Neural cell (in vitro differentiated cells): ENCODE results near the gene POLR2L. TPM values are rescaled to one million over a fixed set of nuclear protein-coding genes. Genes with fewer than 3 reads are reported as not detected.

ENCODE experiments used
- H2AFZ ChIP-seq: fragments of 200-600, 300-800 bp; sonication (generic), shearing (Covaris generic); 2 replicates; pipeline ENCODE4 v1.6.0; 2014; ENCODE audit warnings: low read depth, mild to moderate bottlenecking, antibody characterized with exemption, low read length, moderate library complexity
- H3F3A ChIP-seq: fragments of 200-600 bp; shearing (Covaris generic); 2 replicates; pipeline ENCODE4 v1.6.1; 2016; ENCODE audit warnings: mild to moderate bottlenecking, moderate library complexity, mixed read lengths, antibody characterized with exemption, low read length; ENCODE audit not compliant: insufficient read depth, poor library complexity, severe bottlenecking
- H3K27ac ChIP-seq: fragments of 200-600, 300-800 bp; sonication (generic), shearing (Covaris generic); 2 replicates; pipeline ENCODE4 v1.5.1; 2014; ENCODE audit warnings: mild to moderate bottlenecking, low read length, moderate library complexity
- H3K27me3 ChIP-seq: fragments of 300-800, 200-600 bp; sonication (generic), shearing (Covaris generic); 2 replicates; pipeline ENCODE4 v1.6.0; 2014; ENCODE audit warnings: mild to moderate bottlenecking, low read depth, low read length, moderate library complexity; ENCODE audit not compliant: insufficient read depth
- H3K36me3 ChIP-seq: fragments of 300-800, 200-600 bp; sonication (generic), shearing (Covaris generic); 2 replicates; pipeline ENCODE4 v1.5.1; 2014; ENCODE audit warnings: mild to moderate bottlenecking, antibody characterized with exemption, low read length, moderate library complexity; ENCODE audit not compliant: insufficient read depth
- H3K4me2 ChIP-seq: fragments of 300-800, 200-600 bp; sonication (generic), shearing (Covaris generic); 2 replicates; pipeline ENCODE4 v1.6.0; 2014; ENCODE audit warnings: mild to moderate bottlenecking, low read length
- H3K4me3 ChIP-seq: fragments of 300-800, 200-600 bp; sonication (generic), shearing (Covaris generic); 2 replicates; pipeline ENCODE4 v1.5.1; 2014; ENCODE audit warnings: mild to moderate bottlenecking, low read length, moderate library complexity
- H3K79me2 ChIP-seq: fragments of 200-600 bp; shearing (Covaris generic); replicated peaks from 2 replicates; pipeline ENCODE4 v1.6.0; 2014; ENCODE audit warnings: mild to moderate bottlenecking, low read length, moderate library complexity; ENCODE audit not compliant: insufficient read depth
- H3K9ac ChIP-seq: fragments of 300-800, 200-600 bp; sonication (generic), shearing (Covaris generic); 2 replicates; pipeline ENCODE4 v1.6.1; 2016; ENCODE audit warnings: mild to moderate bottlenecking, low read length, mixed read lengths
- H3K9me2 ChIP-seq: fragments of 200-600 bp; shearing (Covaris generic); 2 replicates; pipeline ENCODE4 v1.6.1; 2016; ENCODE audit warnings: mild to moderate bottlenecking, low read length, mixed read lengths; ENCODE audit not compliant: insufficient read depth
- H3K9me3 ChIP-seq: fragments of 200-600, 300-800 bp; sonication (generic), shearing (Covaris generic); 2 replicates; pipeline ENCODE4 v1.6.1; 2016; ENCODE audit warnings: mild to moderate bottlenecking, mixed run types, low read length, moderate library complexity, mixed read lengths
- H4K20me1 ChIP-seq: fragments of 200-600 bp; shearing (Covaris generic); 2 replicates; pipeline ENCODE4 v1.6.1; 2016; ENCODE audit warnings: mild to moderate bottlenecking, mixed run types; ENCODE audit not compliant: insufficient read depth
- EP300 ChIP-seq: fragments of 450-650 bp; conservative IDR thresholded peaks from 2 replicates; pipeline ENCODE4 v1.6.1; 2014; ENCODE audit warnings: antibody characterized with exemption, mild to moderate bottlenecking, moderate library complexity; ENCODE audit not compliant: poor library complexity, severe bottlenecking
- EZH2 ChIP-seq: fragments of 200-600, 300-800 bp; shearing (Covaris generic), sonication (generic); IDR thresholded peaks from 2 replicates; pipeline ENCODE4 v1.6.1; 2014; ENCODE audit warnings: antibody characterized with exemption, low read length, borderline replicate concordance, mild to moderate bottlenecking; ENCODE audit not compliant: insufficient read depth, poor library complexity, severe bottlenecking
- MXI1 ChIP-seq: fragments of 450-650 bp; conservative IDR thresholded peaks from 2 replicates; pipeline ENCODE4 v1.6.1; 2014; ENCODE audit warnings: antibody characterized with exemption, mild to moderate bottlenecking; ENCODE audit not compliant: poor library complexity, severe bottlenecking
- POLR2AphosphoS5 ChIP-seq: IDR thresholded peaks from 2 replicates; pipeline ENCODE4 v1.6.1; 2012
- RAD21 ChIP-seq: fragments of 450-650 bp; conservative IDR thresholded peaks from 2 replicates; pipeline ENCODE4 v1.6.1; 2014; ENCODE audit warnings: antibody characterized with exemption, mild to moderate bottlenecking, moderate library complexity
- SMC3 ChIP-seq: fragments of 450-650 bp; conservative IDR thresholded peaks from 2 replicates; pipeline ENCODE4 v1.6.1; 2014; ENCODE audit warnings: antibody characterized with exemption, mild to moderate bottlenecking, moderate library complexity; ENCODE audit not compliant: poor library complexity
- TAF1 ChIP-seq: IDR thresholded peaks from 2 replicates; pipeline ENCODE4 v1.6.1; 2012; ENCODE audit warnings: low read depth
- polyA plus RNA-seq: library from polyadenylated mRNA; depleted of rRNA; stranded (reverse); fragments of >200 nt; gene quantifications from 2 replicates; pipeline ENCODE4 v1.2.3, GENCODE V29; 2014
- TF ChIP-seq, protein P1 (sequence below): IDR thresholded peaks from 2 replicates; pipeline ENCODE4 v1.6.1; 2012; ENCODE audit warnings: borderline replicate concordance
- TF ChIP-seq, protein P2 (sequence below): fragments of 450-650 bp; IDR thresholded peaks from 2 replicates; pipeline ENCODE4 v1.5.1; 2014; ENCODE audit warnings: antibody characterized with exemption, mild to moderate bottlenecking, moderate library complexity; ENCODE audit not compliant: poor library complexity, severe bottlenecking

Gene POLR2L
- polyA plus RNA-seq, 1 donor from 2014 or later: 62.3 TPM

- H3K79me2 ChIP-seq: no peaks in the 10 kb centered on the region
- peaks cover 25% of the 10 kb centered on the region for H3K27me3 ChIP-seq
- H3F3A ChIP-seq: no peaks in the 10 kb centered on the region
- H3K4me3 ChIP-seq: peak overlapping the region; percentile 81
- no peak overlapping the region for H3K27ac ChIP-seq
- peak overlapping the region; percentile 59 for H3K4me2 ChIP-seq
- no peaks in the 10 kb centered on the region for H3K9me2 ChIP-seq
- TF ChIP-seq RAD21 (peak; percentile 10), POLR2AphosphoS5 (peak; percentile 37), EZH2 (no peak), TAF1 (no peak), MXI1 (peak; percentile 34), EP300 (no peak), SMC3 (no peak)
- TF ChIP-seq, protein P1, sequence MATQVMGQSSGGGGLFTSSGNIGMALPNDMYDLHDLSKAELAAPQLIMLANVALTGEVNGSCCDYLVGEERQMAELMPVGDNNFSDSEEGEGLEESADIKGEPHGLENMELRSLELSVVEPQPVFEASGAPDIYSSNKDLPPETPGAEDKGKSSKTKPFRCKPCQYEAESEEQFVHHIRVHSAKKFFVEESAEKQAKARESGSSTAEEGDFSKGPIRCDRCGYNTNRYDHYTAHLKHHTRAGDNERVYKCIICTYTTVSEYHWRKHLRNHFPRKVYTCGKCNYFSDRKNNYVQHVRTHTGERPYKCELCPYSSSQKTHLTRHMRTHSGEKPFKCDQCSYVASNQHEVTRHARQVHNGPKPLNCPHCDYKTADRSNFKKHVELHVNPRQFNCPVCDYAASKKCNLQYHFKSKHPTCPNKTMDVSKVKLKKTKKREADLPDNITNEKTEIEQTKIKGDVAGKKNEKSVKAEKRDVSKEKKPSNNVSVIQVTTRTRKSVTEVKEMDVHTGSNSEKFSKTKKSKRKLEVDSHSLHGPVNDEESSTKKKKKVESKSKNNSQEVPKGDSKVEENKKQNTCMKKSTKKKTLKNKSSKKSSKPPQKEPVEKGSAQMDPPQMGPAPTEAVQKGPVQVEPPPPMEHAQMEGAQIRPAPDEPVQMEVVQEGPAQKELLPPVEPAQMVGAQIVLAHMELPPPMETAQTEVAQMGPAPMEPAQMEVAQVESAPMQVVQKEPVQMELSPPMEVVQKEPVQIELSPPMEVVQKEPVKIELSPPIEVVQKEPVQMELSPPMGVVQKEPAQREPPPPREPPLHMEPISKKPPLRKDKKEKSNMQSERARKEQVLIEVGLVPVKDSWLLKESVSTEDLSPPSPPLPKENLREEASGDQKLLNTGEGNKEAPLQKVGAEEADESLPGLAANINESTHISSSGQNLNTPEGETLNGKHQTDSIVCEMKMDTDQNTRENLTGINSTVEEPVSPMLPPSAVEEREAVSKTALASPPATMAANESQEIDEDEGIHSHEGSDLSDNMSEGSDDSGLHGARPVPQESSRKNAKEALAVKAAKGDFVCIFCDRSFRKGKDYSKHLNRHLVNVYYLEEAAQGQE: no peak
- TF ChIP-seq, protein P2, sequence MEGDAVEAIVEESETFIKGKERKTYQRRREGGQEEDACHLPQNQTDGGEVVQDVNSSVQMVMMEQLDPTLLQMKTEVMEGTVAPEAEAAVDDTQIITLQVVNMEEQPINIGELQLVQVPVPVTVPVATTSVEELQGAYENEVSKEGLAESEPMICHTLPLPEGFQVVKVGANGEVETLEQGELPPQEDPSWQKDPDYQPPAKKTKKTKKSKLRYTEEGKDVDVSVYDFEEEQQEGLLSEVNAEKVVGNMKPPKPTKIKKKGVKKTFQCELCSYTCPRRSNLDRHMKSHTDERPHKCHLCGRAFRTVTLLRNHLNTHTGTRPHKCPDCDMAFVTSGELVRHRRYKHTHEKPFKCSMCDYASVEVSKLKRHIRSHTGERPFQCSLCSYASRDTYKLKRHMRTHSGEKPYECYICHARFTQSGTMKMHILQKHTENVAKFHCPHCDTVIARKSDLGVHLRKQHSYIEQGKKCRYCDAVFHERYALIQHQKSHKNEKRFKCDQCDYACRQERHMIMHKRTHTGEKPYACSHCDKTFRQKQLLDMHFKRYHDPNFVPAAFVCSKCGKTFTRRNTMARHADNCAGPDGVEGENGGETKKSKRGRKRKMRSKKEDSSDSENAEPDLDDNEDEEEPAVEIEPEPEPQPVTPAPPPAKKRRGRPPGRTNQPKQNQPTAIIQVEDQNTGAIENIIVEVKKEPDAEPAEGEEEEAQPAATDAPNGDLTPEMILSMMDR: no peak
- no peak overlapping the region for H2AFZ ChIP-seq
- no peaks in the 10 kb centered on the region for H4K20me1 ChIP-seq
- H3K9ac ChIP-seq: peak overlapping the region; percentile 75
- H3K9me3 ChIP-seq: no peaks in the 10 kb centered on the region
- H3K36me3 ChIP-seq: no peaks in the 10 kb centered on the region
These were observed 9.1 kb downstream of the POLR2L start for GRCh38 chr11:833114-833791.

DNA sequence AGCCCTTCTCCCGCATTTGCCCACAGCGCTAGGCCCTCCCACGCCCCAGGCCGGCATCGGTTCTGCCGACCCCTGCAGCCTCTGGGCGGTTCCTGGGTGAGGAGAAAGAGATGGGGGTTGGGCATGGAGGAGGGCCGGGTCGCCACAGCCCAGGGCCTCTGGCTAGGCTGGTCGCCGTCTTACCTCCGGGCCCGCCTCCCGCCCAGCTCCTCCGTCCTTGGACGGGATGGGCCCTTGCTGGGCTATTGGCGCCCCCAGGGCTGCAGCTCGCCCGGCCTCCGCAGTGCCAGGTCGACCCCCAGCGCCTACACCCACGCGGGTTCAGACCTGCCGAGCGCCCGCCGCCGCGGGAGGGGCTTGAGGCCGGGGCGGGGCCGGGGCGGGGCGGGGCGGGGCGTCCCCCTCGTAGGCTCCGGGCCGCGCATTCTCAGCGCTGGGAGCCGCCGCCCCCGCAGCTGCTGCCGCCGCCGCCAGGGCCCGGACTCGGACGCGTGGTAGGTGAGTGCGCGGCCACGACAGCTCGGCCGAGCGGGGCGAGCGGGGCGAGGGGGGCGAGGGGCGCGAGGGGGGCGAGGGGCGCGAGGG, 9.7 kb downstream of the POLR2L start, which contains the start of gene CD151:
Gene CD151, plus strand, starts transcription at position 424 of the 585 bp plus-strand sequence. CDS start 3,118 bp downstream, outside the sequence.
- peak within 1 kb of the TSS; percentile 81 for H3K4me3 ChIP-seq
- no peaks in the 10 kb centered on the region for H3K9me3 ChIP-seq
- H3K27ac ChIP-seq: peak within 1 kb of the TSS; percentile 34
- TF ChIP-seq, protein P2: no peak
- TF ChIP-seq EP300 (no peak), POLR2AphosphoS5 (peak; percentile 34)
- no peaks in the 10 kb centered on the region for H3F3A ChIP-seq
- H3K79me2 ChIP-seq: no peaks in the 10 kb centered on the region
- peak within 1 kb of the TSS; percentile 59 for H3K4me2 ChIP-seq
- peaks cover 28% of the 10 kb centered on the region for H3K27me3 ChIP-seq
- no peaks in the 10 kb centered on the region for H3K9me2 ChIP-seq
- no peaks in the 10 kb centered on the region for H3K36me3 ChIP-seq
- no peak within 1 kb of the TSS for H2AFZ ChIP-seq
- H4K20me1 ChIP-seq: no peaks in the 10 kb centered on the region
- H3K9ac ChIP-seq: peak within 1 kb of the TSS; percentile 75
